Mesothelial cell of epicardium (in vitro differentiated cells): ENCODE data around the gene NR6A1. TPM values are rescaled to one million over a fixed set of nuclear protein-coding genes. Genes with fewer than 3 reads are reported as not detected.

Experiments used
- DNase-seq, 2 experiments: peaks; one replicate each; pipeline ENCODE4 v3.0.0; 2021; ENCODE audit warnings: low spot score in 2 of 2; ENCODE audit not compliant: unreplicated experiment in 2 of 2
- H3K27ac Mint-ChIP-seq: 2 replicates; pipeline ENCODE4 v1.8.0; 2021; ENCODE audit warnings: mixed read lengths
- H3K27me3 Mint-ChIP-seq: 2 replicates; pipeline ENCODE4 v1.8.0; 2021; ENCODE audit warnings: low read depth, mixed read lengths
- H3K36me3 Mint-ChIP-seq: 2 replicates; pipeline ENCODE4 v1.8.0; 2021; ENCODE audit warnings: mixed read lengths
- H3K4me1 Mint-ChIP-seq: 2 replicates; pipeline ENCODE4 v1.8.0; 2021; ENCODE audit warnings: mixed read lengths
- H3K4me3 Mint-ChIP-seq: 2 replicates; pipeline ENCODE4 v1.8.0; 2021; ENCODE audit warnings: mild to moderate bottlenecking, moderate library complexity, mixed read lengths
- H3K9me3 Mint-ChIP-seq: 2 replicates; pipeline ENCODE4 v1.8.0; 2021; ENCODE audit warnings: mixed read lengths
- microRNA-seq: library from miRNA; unstranded; fragments of <30 nt; microRNA quantifications from one replicate; pipeline ENCODE4 v1.2.0, GENCODE V29; 2021; ENCODE audit warnings: inconsistent platforms, mixed read lengths
- total RNA-seq: library from RNA; stranded (reverse); gene quantifications from 3 replicates; pipeline ENCODE4 v1.2.1, GENCODE V29; 2021
- TF ChIP-seq, protein P1 (sequence below): fragments of 200-600 bp; sonication (generic); IDR thresholded peaks from one replicate; pipeline ENCODE4 v1.5.0; 2021; ENCODE audit warnings: antibody characterized with exemption; ENCODE audit not compliant: unreplicated experiment

Gene NR6A1
- total RNA-seq, 1 donor from 2014 or later = 5.9 TPM

DNA sequence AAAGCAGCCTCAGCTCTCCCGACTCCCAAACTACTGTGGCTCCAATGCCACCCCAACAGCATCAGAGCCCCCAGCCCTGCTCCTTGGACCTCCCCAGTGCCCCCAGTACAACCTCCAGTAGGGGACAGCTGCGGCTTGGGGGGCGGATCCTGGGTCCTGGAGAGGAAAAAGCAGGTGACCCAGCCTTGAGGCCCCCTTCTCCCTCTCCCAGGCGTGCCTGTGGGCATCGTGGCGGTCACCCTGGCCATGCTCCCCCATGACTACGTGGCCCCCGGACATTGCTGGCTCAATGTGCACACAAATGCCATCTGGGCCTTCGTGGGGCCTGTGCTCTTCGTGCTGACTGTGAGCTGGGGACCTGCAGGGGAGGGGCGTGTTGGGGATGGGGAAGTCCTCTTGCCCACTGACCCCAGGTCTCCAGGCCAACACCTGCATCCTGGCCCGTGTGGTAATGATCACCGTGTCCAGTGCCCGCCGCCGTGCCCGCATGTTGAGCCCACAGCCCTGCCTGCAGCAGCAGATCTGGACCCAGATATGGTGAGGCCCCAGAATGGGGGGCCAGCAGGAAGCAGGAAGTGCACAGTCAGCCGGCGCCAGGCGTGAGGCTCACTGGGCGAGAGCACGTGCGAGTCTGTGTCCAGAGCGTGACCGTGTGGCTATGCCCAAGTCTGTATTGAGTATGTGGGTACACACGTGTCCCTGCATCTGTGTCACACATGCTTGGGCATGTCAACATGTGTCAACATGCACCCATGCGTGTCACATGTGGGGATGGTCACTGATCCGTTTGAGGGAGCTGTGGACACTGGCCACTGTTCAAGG, 301.9 kb downstream of the NR6A1 start:
- Mint-ChIP-seq H3K27ac (no peak overlapping the region), H3K27me3 (peaks cover 17% of the 10 kb centered on the region), H3K4me1 (no peaks in the 10 kb centered on the region), H3K4me3 (no peak overlapping the region), H3K36me3 (no peaks in the 10 kb centered on the region), H3K9me3 (no peaks in the 10 kb centered on the region)
- DNase-seq = no peak
- TF ChIP-seq, protein P1, sequence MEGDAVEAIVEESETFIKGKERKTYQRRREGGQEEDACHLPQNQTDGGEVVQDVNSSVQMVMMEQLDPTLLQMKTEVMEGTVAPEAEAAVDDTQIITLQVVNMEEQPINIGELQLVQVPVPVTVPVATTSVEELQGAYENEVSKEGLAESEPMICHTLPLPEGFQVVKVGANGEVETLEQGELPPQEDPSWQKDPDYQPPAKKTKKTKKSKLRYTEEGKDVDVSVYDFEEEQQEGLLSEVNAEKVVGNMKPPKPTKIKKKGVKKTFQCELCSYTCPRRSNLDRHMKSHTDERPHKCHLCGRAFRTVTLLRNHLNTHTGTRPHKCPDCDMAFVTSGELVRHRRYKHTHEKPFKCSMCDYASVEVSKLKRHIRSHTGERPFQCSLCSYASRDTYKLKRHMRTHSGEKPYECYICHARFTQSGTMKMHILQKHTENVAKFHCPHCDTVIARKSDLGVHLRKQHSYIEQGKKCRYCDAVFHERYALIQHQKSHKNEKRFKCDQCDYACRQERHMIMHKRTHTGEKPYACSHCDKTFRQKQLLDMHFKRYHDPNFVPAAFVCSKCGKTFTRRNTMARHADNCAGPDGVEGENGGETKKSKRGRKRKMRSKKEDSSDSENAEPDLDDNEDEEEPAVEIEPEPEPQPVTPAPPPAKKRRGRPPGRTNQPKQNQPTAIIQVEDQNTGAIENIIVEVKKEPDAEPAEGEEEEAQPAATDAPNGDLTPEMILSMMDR = no peak

DNA sequence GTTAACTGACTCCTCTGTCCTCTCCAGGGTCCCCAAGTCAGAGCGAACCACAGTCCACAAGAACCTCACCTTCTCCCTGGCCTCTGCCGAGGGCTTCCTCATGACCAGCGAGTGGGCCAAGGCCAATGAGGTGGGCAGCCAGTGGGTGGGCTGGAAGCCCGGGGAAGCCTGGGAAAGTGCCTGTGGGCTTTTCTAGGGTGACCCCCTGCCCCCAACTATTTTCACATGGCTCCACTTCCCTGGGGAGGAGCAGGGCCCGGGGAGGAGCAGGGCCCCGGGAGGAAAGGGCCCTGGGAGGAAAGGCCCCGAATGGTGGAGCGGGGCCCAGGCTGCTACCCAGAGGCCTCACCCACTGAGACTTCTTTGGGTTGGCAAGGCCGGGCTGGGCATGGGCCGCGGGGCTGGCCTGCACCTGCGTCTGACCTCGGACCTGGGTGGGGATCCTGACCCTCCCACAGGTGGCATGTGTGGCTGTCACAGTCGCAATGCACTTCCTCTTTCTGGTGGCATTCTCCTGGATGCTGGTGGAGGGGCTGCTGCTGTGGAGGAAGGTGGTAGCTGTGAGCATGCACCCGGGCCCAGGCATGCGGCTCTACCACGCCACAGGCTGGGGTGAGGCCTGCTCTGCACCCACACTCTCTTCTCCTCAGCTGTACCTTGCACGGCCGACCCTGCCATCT, 302.9 kb downstream of the NR6A1 start:
- Mint-ChIP-seq H3K27ac (no peak overlapping the region), H3K27me3 (peaks cover 19% of the 10 kb centered on the region), H3K4me3 (no peak overlapping the region), H3K4me1 (no peaks in the 10 kb centered on the region), H3K9me3 (peaks cover 4% of the 10 kb centered on the region), H3K36me3 (no peaks in the 10 kb centered on the region)
- TF ChIP-seq, protein P1 = no peak
- DNase-seq = no peak

DNA sequence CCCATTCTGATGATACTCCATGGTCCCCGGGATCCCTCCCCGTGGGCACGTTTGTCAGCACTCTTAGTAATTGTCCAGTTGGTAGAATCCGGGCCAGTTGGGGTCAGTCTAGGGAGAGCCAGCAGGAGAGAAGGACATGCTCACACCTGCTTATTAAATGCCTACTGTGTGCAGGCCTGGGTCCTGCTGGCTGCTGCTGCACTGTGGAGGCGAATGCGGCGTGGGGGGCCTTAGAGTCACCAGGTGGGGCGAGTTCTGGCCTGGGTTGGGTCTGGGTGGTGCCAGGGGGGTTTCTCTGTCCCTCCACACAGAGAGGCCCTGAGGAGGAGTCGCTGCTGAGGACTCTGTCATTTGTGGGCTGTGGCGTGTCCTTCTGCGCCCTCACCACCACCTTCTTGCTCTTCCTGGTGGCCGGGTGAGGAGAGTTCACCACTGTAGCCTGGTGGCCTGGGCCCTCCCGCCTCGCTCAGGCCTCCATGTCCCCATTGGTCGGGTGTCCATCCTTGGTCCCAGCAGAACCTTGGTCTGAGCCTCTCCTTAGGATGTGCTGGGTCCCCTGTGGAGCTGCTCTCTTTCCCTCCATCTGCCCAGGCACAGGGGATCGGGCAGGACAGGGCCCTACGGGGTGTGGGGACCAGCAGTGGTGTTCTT, 303.6 kb downstream of the NR6A1 start:
- peaks cover 8% of the 10 kb centered on the region for H3K9me3 Mint-ChIP-seq
- peaks cover 24% of the 10 kb centered on the region for H3K27me3 Mint-ChIP-seq
- no peak overlapping the region for H3K4me3 Mint-ChIP-seq
- DNase-seq = no peak
- H3K36me3 Mint-ChIP-seq = no peaks in the 10 kb centered on the region
- TF ChIP-seq, protein P1 = no peak
- H3K4me1 Mint-ChIP-seq = no peaks in the 10 kb centered on the region
- H3K27ac Mint-ChIP-seq = no peak overlapping the region

Small RNA genes within 50 kb of the gene (microRNA-seq; reads per million reads assigned to microRNA genes)
- gene MIR181A2 = 6,433 reads per million, percentile 93 among the genes with 10 or more reads in this experiment
- 2,676 reads per million, percentile 86 among the genes with 10 or more reads in this experiment for gene MIR181B2

Other genes starting within 250 kb of the NR6A1 start
- gene OLFML2A, start 5.8 kb upstream of the NR6A1 start, total RNA-seq = 36.1 to 37.4 TPM (median 37.1 TPM) in 3 replicates
- gene WDR38, start 82.1 kb upstream of the NR6A1 start, total RNA-seq = not detected in 3 replicates
- 1,103 to 1,148 TPM (median 1,111 TPM) in 3 replicates for gene RPL35, start 90.6 kb upstream of the NR6A1 start, total RNA-seq
- 26.1 to 28.5 TPM (median 28.0 TPM) in 3 replicates for gene ARPC5L, start 90.8 kb upstream of the NR6A1 start, total RNA-seq
- 19.8 to 23.6 TPM (median 23.4 TPM) in 3 replicates for gene GOLGA1, start 169.8 kb upstream of the NR6A1 start, total RNA-seq